Glomerular visceral epithelial cell (primary cell): ENCODE measurements around the gene ZNFX1.

ENCODE experiments used
- DNase-seq: peaks from one replicate; pipeline ENCODE4 v3.0.0-alpha.2; 2016; ENCODE audit errors: extremely low spot score

ZNFX1 gene

GRCh38 chr20:49292010-49292409 is 14.2 kb upstream of the ZNFX1 start:
- no peak for DNase-seq

DNA sequence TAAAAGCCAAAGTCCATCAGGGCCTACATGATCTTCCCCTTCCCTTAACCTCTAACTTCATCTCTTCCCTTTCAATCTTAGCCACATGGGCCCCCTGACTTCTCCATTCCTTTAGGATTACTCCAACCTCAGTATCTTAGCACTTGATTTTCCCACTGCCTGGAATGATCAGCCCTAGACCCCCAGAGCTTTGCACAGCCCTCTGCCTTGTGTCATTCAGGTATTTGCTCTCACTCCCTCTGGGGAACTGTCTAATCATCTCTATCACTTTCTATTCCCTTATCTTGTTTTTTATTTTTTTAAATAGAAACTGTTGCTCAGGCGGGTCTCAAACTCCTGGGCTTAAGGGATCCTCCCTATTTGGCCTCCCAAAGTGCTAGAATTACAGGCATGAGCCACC is 13.3 kb upstream of the ZNFX1 start:
- no peak for DNase-seq

DNA sequence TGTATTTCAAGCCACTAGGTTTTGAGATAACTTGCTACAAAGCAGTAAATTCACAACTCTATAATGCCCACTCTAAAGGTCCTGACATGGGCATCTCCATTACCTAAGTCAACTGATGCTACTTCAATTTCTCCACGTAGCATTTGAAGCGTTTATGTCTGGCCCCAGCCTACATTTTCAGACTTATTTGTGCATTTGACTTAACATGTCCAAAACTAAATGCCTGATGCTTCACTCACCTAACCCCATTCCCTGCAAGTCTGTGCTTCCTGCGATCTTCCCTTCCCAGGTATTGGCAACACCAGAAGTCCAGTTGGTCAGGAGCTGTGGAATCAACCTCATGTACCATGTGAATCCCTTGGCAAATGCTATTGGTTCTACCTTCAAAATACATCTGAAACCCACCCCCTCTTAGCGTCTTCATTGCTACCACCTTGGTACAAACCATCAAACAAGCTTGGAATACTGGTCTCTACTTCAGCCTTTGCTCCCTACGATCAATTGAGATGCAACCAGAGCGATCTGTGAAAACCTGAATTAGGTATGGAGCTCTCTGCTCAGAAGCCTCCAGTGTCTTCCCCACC is 12.8 kb upstream of the ZNFX1 start:
- no peak for DNase-seq

DNA sequence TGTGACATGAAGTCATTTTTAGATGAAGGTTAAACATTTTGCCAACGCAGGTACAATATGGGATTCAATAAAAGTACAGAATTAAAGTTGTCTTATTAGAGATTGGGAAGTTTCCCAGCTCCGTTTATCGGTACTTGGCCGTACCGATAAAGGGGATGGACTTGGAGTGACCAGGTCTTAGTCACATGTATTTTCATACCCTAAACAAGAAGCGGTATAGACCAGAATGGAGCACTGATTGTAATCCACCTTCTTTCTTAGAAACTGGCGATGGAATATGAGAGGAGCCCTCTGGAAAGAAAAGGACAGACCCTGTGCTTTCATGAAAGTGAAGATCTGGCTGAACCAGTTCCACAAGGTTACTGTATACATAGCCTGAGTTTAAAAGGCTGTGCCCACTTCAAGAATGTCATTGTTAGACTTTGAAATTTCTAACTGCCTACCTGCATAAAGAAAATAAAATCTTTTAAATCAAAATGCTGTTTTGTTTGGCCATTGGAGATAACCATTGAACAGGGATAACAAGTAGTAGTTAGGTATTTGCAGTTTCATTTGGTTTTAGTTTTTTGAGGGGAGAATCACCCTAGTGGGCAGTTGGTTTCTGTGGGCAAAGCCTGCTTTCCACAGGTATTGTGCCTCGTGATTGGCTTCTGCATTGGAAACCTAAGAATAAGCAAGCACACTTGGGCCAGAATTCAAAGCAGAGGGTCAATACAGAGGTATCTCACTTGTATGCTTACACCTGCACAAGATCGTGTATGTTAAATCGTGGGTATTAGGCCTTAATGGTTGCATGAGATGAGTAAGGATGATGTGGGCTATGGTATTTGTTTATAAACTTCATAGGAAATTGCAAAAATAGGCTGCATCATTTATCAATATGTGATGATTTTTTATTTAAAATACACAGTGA is 11.2 kb upstream of the ZNFX1 start:
- DNase-seq: no peak

GRCh38 chr20:49288250-49288751 is 10.4 kb upstream of the ZNFX1 start:
- no peak for DNase-seq

DNA sequence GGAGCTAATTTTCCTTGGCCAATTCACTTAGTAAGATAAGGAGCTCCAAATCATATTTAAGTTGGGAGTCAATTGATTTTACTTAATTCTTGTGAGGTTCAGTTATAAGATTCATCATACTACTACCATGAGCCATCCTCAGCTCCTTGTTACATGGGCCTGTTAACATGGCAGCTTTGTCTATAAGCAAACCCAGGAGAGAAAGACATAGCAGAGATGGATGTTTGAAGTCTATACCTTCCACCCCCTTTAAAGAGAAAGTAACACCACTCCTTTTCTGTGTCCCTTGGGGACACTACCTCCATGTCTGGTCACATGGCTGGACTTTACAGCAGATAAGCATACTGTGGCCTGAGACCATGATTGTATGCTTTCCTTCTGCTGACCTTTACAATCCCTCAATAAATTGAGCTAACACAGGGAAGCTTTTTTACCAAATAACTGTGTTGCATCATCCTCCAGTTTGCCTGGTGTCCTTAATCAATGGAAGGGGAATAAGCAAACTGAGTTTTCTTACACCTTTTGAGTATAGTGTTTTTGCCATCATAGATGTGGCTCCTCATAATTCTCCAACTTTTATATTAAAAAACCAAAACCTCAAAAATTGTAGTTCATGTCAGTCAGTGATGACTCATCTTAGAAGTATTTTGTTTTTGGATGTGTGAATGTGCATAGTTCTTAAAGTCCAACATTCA is 9.8 kb upstream of the ZNFX1 start:
- DNase-seq: no peak

GRCh38 chr20:49286689-49287551 is 9.1 kb upstream of the ZNFX1 start:
- no peak for DNase-seq

GRCh38 chr20:49285813-49286494 is 8.1 kb upstream of the ZNFX1 start:
- no peak for DNase-seq

- DNase-seq: no peak
Observed at GRCh38 chr20:49285233-49285668, 7.4 kb upstream of the ZNFX1 start.

DNA sequence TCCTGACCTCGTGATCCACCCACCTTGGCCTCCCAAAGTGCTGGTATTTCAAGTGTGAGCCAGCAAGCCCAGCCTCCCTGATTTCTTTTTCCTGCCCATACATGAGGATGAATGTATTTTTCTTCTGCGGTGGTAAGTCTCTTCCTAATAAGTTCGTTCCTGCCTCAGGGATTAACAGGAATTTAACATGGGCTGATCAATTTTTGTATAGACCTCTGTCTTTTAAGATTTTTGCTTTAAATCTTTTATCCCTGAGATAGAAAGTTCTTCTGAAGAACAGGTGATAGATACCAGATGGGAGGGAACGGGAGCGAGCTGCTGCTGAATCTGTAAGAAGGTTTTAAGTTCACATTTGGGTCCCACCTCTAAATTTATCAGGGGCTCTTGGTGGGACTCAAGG is 7.0 kb upstream of the ZNFX1 start:
- DNase-seq: no peak

- no peak for DNase-seq
Observed at GRCh38 chr20:49283703-49284625, 6.1 kb upstream of the ZNFX1 start.

DNA sequence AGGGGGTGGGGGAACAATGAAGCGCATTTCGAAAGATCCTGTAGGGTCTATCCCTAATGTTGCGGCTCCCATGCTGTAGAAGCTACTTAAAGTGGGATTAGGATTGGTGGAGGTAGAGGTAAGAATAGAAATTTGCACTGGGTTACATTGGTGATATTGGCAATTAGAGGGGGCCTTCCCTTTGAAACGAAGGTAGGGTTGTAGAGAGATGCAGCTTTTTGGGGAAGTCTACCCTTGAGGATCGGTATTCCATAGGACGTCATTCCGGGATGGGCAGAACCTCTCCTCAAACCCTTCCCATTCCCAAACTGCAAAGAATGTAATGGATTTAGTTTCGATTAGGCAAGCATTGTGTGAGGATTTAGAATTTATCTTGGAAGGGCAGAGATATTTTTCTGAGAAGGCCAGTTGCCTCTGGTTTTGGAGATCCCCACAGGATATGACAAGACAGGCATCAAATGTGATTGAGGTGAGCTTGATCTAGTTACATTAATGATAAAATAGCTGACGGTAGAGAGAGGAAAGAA is 5.4 kb upstream of the ZNFX1 start:
- no peak for DNase-seq

- DNase-seq: no peak
Observed at GRCh38 chr20:49282584-49283171, 4.8 kb upstream of the ZNFX1 start.

DNA sequence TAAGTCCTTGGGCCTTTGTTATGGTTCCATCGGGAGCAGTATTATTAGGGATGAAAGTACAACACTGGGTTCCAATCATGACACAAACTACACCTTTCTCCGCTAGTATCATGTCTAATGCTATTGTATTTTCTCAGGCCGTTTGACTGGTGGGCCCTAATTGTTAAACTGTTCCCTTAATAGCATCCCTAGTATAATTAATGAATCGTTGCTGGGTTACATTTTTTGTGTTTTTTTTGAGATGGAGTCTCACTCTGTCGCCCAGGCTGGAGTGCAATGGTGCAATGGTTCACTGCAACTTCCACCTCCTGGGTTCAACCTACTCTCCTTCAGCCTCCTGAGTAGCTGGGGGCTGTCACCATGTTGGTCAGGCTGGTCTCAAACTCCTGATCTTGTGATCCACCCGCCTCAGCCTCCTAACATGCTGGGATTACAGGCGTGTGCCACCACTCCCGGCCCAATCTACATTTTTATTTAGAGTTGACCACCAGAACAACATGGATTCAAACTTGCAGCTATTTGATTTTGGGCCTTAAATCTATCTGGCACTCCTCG is 4.1 kb upstream of the ZNFX1 start:
- DNase-seq: no peak

DNA sequence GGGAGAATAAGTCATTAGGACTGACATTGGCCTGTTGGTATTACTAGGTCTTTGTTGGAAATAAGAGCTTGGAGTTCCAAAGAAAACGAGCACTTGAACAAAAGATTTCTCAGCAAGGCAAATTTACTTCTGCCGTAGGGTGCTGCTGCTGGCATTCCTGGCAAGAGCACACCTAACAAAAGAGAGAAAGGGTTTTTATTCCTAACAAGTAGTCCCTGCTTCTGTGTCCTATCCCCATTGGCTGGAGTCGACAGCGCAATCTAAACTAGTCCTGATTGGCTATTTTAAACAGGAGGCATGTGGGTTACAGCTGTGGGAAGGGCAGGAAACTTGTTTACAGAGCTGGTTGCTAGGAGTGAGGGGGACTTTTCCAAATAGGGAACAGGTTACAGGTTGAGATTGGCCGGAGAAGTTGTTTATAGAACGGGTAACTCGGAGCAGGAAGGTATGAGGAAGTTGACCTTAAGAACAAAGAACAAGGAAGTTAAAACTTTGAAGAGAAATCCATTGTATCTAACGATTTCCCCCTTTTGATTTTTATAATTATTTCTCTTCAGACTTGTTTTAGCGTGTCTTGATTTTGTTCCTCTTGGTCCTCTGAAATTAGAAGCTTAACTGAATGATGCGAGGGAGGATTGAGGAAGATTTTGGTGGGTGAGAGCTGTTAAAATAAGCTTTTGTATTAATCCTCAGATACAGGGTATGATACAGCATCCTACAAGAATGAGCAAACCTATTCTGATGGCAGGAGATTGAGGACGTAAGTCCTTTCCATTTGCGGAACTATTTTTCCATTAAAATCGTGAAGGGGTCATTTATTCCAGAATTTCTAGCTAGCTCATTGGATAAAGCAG is 3.4 kb upstream of the ZNFX1 start:
- DNase-seq: no peak

DNA sequence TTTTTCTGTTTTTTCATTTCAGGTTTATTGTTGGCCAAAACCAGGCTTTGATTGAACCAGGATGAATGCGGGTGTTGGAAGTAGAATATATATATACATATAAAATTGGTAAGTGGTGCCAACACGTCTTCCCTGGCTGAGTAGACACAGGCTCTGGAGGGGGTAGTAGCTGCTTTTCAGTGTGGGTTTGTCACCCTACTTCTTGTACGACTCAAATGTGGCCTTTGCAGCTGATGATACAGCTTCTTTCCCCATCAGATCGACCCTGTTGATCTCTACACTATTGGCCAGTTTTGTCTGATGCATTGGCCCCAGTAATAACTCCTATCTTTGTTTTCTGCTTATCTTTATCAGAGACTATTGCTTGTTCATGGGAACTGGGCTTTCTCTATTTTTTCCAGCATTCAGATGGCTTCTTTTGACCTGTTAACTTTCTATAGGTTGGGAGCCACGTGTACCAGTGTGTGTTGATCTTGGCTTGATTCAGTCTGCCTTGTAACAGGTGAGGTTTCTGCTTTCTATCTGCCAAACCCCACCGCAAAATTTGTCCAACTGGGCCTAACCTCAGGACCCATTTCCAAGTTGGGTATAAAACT is 2.7 kb upstream of the ZNFX1 start:
- DNase-seq: no peak

DNA sequence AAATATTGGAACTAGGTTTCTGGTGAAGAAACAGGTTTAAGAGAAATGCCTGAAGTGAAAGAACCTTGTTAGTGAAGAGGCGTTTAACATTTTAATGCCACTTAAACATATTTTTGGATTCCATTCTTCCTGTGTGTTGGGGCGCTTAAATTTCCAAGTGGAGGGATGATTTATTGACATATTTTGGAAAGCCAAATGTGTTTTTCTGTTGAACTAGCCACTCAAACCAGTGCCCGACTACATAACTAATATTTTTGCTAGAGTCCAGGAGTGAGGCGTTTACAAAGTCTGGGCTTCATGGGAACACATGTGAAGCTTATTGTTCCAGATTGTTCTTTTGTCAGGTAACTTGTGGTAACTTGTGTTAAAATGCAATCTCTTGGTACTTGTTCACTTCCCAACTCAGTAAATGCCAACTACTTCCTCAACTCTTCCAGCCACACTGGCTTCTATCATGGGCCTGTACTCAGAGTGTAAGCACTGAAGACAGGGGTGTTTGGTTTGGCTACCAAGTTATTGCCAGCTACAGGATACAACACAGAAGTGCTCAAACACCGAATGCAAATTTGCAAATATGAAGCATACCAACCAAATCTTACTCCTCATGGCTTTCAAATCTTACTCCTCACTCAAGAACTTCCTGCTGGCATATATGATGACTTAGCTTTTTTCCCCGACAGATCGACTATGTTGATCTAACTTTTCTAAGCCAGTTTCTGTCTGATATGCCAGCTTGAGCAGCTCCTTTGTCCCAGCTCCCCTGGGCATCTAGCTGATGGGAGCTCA is 2.0 kb upstream of the ZNFX1 start:
- no peak for DNase-seq
